NCI-H187 treated with DMSO at 0.1 percent for 48 hours (cell line): Measurements from ENCODE around the gene KRT79.

ENCODE experiments used
- DNase-seq: peaks from one replicate; lab custom pipeline; 2025; lab: John Stamatoyannopoulos, UW

KRT79 gene

GRCh38 chr12:52835271-52836041 is 1.3 kb upstream of the KRT79 start:
- no peak for DNase-seq

GRCh38 chr12:52834727-52835001 is 553 bp upstream of the KRT79 start:
- no peak for DNase-seq

GRCh38 chr12:52832985-52833905 is 866 bp downstream of the KRT79 start:
- DNase-seq: no peak

- no peak for DNase-seq
Measured at GRCh38 chr12:52832451-52832850, 1.7 kb downstream of the KRT79 start.

- DNase-seq: no peak
Measured at GRCh38 chr12:52831251-52831650, 2.9 kb downstream of the KRT79 start.

GRCh38 chr12:52829986-52830770 is 3.9 kb downstream of the KRT79 start:
- no peak for DNase-seq

GRCh38 chr12:52828591-52829021 is 5.5 kb downstream of the KRT79 start:
- no peak for DNase-seq

GRCh38 chr12:52828156-52828555 is 6.0 kb downstream of the KRT79 start:
- no peak for DNase-seq

- DNase-seq: no peak
Measured at GRCh38 chr12:52827499-52828090, 6.5 kb downstream of the KRT79 start.

- no peak for DNase-seq
Measured at GRCh38 chr12:52826611-52827498, 7.3 kb downstream of the KRT79 start.

- no peak for DNase-seq
Measured at GRCh38 chr12:52825961-52826360, 8.2 kb downstream of the KRT79 start.

GRCh38 chr12:52824741-52825410 is 9.2 kb downstream of the KRT79 start:
- no peak for DNase-seq

GRCh38 chr12:52823761-52824450 is 10.2 kb downstream of the KRT79 start:
- no peak for DNase-seq

- no peak for DNase-seq
Measured at GRCh38 chr12:52822771-52823510, 11.2 kb downstream of the KRT79 start.

GRCh38 chr12:52821826-52822660 is 12.1 kb downstream of the KRT79 start:
- DNase-seq: no peak

GRCh38 chr12:52821071-52821730 is 12.9 kb downstream of the KRT79 start:
- no peak for DNase-seq

- no peak for DNase-seq
Measured at GRCh38 chr12:52820521-52820920, 13.6 kb downstream of the KRT79 start.
